ENCODE data around the gene M1AP.
A peak's percentile ranks its signal among the peaks of the same experiment; 100 is the strongest.
"Not testable (repeated sequence)": the region's sequence is repeated elsewhere in the genome, so short reads cannot be mapped to it uniquely, and the experiment has no call there.

Gene M1AP

DNA sequence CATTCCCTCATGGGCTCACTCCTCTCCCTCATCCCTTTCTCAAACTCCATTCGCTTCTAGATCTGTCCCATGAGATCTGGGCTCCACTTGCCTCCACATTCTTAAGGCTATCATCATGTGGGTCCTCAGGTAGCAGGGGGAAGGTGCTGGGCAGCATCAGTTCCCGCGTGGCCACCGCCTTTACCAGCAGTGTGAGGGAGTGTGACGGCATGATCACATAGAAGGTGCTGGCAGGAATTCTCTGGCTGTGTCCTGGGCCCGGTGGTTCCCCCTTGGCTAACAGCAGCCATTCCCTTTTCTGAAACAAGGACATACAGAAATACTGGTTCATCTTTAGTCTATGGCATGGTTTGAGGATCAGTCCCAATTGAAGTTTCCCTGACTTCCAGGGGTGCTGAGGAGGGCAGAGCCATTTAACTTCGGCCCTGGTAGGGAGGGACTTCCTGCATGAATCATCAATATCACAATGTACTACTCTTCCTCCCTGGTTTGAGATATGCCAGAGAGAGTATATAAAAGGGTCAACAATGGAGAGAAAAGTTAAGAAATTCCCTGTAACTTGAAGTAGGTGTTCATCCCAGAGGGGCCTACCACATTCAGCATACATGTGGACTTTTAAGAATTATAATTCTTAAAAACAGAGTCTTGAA is 85.9 kb downstream of the M1AP start:
- no peak for DNase-seq

DNA sequence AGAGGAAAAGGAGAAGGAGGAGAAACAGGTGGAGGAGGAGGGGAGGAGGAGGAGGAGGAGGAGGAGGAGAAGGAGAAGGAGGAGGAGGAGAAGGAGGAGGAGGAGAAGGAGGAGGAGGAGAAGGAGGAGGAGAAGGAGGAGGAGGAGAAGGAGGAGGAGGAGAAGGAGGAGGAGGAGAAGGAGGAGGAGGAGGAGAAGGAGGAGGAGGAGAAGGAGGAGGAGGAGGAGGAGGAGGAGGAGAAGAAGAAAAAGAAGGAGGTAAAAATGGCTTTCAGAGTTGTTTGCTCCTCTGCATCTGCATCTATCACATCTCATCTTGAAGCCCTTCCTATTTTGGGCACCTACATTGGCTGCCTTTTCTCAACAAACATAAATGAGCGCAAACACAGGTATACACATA is 87.1 kb downstream of the M1AP start:
- not testable (repeated sequence) for DNase-seq

DNA sequence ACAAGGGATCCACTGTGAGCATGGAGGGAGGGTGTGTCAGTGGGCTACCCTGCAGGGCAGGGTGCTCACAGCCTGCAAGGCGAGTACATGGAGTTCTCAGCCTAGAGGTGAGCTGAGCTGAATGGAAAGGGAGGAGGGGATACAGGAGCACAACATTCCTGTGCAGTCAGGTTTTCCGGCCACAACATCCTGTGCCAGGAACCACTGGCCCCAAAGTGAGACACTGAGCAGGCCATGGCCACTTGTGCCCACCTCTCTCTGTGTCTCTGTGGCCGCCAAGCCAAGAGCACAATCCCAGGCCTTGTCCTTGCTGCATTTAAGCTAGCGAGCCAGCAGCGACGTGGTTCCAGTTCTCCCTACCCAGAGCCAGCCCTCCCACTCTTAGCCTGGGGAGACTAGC is 87.5 kb downstream of the M1AP start:
- no peak for DNase-seq

DNA sequence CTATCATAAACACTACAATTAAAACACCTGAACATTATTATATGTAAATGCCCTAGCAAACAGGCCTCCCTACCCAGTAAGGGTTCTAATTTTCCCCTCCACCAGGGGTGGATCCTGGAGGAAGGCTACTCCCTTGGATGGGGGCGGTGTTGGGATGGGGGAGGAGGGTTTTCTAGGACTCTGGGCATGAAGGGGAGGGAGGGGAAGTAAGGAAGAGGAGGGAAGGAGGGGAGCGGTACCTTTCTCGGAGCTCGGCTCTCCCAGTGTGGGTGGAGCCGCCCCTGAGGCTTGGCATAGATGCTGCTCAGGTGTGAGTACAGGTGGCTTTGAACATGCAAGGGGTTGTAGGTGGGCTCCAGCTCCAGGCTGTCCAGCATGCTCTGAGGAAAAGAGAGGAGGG is 88.2 kb downstream of the M1AP start:
- DNase-seq: no peak

DNA sequence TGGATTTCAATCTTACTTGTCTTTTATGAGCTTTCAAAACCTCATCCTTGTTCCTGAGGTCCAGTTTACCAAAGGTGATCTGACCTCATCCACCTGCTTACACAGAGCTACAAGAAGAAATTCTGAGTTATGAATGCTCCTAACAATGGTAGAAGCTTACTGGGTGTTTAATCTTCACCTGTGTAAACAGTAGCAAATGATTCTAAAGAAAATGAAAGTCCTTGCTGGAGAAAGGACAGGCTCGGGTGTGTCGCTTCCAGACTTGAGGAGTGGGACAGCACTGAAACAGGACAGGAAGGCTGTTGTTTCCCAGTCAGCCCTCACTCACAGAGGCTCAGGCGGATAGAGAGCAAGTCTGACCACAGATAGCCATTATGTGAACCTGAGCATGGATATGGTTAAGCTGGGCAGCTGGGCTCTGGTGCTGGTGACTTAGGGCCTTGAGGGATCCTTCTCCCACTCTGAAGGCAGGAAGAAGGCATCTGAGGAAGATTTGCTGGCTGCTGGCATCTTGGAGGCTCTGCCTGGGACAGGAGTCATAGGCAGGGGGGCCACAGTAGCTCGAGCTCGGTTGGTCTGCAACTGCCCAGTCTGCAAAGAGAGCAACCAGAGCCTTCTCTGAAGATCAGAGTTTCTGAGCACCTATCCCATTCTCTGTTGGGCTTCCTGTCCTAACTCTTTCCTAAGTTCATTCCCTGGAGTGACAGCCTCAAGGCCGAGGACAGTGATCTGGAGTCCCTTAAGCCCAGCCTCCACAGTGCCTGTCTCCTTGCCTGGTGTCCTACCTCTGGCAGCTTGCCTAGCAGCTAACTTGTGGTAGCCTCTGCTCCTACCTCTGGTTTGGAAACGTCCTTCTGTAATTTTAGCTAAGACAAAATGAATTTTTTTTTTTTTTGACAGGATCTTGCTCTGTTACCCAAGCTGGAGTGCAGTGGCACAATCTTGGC is 89.6 kb downstream of the M1AP start:
- DNase-seq: no peak

DNA sequence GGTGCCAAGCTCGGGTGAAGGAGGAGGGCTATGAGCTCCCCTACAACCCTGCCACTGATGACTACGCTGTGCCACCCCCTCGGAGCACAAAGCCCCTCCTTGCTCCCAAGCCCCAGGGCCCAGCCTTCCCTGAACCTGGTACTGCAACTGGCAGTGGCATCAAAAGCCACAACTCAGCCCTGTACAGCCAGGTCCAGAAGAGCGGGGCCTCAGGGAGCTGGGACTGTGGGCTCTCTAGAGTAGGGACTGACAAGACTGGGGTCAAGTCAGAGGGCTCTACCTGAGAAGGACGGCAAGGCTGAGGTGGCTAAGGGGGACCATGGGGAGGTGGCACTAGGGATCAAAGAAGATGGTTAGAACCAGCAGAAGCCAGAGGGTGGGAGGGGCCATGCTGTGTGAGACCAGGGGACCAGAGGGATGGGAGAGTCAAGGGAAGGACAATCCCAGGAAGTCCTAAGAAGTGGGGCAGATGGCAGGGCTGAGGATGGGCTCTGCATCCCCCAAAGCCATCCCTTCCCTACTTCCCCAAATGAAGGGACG is 91.2 kb downstream of the M1AP start:
- no peak for DNase-seq

DNA sequence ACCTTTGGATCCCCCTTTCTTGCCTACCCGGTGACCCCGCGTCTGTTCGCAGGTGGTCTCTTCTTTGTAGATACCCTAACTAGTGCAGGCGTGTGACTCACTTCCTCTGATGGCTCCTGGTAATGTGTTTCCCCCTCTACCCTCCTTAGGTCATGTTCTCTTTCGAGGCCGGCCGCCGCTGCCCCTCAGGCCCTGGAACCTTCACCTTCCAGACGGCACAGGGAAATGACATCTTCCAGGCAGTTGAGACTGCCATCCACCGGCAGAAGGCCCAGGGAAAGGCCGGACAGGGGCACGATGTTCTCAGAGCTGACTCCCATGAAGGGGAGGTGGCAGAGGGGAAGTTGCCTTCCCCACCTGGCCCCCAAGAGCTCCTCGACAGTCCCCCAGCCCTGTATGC is 92.0 kb downstream of the M1AP start:
- no peak for DNase-seq

DNA sequence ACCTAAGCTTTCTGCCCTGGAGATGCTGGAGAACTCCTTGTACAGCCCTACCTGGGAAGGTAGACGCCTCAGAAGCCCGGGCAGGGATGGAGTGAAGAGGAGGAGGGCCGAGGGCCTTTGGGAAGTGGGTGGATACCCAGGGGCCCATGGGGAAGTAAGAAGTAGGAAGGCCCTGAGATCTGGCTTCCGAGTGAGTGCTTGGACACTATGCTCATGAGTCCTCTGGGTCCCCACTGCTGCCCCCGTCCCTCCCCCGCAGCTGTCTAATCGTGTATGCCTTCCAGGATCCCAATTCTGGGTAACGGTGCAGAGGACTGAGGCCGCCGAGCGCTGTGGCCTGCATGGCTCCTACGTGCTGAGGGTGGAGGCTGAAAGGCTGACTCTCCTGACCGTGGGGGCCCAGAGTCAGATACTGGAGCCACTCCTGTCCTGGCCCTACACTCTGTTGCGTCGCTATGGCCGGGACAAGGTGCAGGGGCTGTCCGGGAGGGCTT is 92.5 kb downstream of the M1AP start:
- no peak for DNase-seq

DNA sequence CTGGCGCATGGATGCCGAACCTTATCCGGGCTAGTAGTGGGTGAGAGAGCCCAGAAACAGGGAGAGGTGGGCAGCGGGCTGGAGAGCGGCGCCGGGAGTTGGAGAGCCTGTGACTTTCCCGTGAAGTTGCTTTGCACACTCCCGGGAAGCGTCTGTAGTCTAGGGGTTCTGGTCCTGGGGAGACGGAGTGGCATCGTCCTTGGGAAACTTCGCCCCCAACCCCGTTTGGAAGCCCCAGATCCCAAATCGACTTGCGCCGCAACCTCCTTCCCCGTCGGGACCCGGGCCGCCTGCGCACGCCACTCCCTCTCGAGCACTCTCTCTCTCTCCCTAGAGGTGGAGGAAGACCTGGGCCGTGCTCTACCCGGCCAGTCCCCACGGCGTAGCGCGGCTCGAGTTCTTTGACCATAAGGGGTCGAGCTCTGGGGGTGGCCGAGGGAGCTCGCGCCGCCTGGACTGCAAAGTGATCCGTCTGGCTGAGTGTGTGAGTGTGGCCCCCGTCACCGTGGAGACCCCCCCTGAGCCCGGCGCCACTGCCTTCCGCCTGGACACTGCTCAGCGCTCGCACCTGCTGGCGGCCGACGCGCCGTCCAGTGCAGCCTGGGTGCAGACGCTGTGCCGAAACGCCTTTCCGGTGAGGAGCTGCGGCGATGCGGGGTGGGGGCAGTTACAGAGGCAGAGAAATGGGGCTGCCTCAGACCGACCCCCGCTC is 93.2 kb downstream of the M1AP start:
- DNase-seq: no peak

DNA sequence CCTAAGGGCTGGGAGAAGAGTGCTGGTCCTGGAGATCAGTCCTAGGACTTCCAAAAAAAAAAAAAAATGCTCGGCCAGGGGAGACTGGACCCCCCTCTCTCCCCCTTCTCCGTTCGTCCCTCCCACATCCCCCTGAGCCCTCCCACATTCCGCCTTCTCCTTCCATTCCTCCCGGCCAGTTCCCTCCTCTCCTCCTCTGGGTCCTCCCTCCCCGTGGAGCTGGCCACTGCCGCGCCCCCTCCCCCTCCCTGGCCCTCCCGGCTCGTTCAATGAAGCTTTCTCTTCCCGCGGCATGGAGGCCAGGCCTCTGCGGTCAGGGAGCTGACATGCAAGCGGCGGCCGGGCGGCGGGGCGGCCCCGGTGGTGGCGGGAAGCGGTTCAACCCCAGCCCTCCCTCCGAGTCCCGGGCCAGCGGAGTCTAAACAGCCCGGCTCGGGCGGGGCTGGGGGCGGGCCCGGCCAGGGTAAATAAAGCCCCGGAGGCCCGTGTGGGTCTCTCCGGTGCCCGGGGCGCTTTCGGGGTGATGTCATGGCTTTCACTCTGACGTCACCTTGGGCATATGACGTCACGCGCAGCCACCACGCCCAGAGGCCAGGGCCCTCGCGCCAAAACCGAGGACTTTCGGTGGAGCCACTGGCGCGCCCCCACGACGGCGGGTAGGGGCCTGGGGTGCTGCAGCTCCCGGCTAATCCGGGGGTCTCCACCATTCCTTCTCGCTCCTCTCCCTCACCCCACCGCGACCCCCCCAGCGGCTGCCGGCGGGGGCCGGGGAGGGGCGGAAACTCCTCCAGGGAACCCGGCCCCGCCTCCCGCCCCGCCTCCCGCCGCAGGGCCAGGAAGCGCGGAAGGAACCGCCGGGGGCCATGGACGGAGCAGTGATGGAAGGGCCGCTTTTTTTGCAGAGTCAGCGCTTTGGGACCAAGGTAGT is 94.0 kb downstream of the M1AP start, which contains the start of the genes DOK1 and LOXL3:
Gene DOK1, plus strand, starts transcription at position 829 of the 928 bp plus-strand sequence. Its CDS starts 35 bp downstream, at position 864.
Gene LOXL3, minus strand, starts transcription at position 51 of the 928 bp plus-strand sequence. CDS start 1,308 bp downstream, outside the sequence.
- peak; percentile 62 for DNase-seq

DNA sequence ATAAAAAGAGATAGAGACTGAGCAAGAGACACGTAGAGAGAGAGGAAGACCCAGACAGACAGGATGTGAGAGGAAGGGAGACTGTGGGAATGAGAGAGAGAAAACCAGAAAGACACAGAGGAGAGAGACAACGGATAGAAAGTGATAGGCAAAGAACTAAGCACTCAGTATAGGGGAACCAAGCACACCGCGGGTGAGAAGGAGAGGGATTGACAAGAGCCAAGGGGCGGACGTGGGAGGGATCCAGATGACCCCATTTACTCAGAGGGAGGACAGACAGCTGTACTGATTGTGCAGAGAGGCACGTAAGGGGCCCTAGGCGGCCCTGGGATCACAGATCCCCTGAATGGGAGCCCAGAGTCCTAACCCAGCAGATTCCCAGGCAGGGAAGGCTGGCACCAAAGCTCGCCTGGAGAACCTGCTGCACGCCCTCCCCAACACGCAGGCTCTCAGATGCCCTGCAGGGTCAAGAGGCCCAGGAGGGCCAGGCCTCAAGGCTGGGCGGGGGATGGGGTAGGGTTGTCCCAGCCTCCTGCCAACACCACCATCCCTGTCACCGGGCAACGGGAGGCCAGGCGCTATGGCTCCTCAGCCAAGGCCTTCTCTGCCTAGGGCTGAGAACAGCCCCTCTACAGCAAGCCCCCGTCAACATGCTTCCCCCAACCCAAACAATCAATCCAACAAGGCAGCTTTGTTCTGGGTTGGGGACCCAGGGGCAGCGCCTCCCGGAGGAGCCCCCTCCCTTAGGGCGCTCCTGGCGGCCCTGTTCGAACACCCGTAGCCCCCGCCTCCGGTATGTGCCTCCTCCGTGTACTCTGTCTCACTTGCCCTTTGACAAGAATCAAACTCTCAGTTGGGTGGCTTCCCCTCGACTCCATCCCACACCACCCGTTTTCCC is 95.0 kb downstream of the M1AP start:
- DNase-seq: no peak

DNA sequence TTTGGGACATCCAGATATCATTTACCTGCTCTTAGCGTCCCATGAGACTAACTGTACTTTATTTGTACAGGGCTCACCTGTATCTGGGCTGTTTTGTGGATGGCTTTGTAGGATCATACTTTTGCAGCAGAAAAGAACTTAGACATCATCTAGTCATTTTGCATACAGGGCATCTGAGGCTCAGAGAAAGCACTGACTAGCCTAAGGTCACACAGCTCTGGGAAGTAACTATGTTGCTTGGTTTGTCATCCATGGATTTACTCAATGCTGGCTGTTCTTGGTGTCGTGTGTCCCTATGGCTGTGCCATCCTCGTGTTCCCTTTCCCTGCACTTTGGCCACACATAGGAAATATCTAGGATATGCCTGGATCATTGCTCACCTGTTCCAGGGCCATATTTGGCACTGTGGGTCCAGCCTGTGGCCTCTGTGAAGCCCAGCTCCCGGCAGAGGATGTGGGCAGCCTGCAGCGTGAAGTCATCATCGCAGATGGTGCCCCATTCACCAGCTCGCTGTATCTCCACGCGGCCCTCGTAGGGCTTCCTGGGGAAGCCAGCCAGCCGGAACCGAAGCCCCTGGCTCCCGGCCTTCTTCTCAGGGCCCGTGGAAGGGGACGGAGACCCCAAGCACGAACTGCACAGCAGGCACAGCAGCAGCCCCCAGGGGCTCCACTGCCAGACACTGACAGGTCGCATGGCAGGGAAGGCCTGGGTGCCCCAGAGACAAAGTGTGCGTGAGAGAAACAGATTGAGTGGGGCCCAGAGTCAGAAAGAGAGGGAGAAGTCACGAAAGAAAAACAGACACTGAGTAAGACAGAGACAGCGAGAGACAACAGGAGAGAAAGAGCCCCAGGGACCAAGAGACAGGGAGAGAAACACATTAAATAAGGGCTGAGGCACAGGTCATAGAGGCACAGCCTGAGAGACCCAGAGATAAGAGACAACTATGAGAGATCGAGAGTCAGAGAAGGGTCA is 95.9 kb downstream of the M1AP start:
- DNase-seq: no peak

DNA sequence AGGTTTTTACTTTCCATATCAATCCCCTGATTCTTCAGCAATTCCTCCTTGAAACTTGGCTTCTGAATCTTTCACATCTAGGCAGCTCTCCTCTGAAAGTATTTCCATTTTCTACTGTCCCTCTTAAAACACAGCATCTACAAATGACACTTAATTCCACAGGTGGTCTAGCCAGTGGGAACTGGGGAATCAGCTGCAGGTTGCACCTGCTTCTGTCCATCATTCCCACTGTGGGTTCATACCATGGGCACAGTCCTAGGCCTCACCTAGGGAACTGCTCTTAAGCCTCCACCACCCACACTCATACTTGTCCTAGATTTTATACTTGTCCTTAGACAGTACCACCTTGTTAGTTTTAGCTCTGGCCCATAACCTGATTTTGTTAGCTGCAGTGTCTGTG is 96.6 kb downstream of the M1AP start:
- DNase-seq: no peak

DNA sequence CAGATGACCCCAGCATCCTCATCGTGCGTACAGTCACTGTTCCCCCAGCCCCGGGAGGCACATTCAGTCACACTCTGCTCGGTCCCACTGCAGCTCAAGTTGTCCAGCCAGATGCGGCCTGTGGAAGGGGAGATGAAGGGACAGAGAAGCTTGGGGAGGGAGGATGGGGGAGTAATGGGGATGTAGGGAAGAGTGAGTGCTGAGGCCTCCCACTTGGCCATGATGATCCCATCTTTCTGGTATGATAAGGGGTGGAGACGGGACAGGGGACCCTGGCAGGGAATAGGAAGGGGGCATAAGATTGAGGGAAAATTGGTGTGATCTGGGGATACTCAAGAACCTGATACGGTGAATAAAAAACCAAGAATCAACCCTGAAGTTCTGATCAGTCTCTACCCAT is 97.9 kb downstream of the M1AP start:
- DNase-seq: no peak

DNA sequence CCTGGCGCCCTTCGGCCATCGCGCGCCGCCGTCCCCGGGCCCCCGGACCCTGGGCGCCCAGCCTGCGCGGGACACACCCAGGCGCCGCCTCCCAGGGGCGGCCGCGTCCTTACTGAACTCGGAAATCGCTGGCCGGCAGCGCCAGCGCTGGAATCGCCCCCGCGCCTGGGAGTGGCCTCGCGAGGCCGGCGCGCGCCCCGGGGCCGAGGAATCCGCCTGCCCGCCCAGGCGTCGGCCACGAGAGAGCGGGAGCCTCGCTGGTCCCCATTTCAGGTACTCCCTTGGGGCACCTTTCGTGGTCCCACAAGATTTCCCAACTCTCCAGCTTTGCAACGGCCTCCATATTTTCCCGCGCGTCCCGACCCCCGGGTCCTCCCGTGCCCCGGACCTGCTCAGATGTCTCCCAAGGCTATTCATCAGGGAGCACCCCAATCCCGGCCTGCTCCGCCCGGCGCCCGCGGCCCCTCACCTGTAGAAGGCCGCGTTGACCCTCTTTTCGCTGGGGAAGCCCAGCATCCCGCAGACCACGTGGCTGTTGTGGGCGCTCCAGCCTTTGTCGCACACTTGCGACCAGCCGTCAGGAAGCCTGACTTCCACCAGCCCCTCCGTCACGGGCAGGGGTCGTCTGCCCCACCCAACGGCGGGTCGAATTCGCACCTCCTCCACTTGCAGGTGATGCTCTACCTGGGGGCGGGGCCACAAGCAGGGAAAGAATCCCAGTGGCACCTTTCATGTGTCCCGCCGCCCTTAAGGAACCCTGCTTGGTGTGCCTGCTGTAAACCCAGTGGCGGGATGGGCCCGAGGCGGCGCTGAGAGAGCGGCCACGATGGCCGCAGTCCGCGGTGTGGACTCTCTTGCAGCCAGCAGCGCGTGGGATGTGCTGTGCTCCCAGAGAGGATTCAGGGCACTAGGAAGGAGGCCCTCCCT is 99.0 kb downstream of the M1AP start:
- peak; percentile 53 for DNase-seq

DNA sequence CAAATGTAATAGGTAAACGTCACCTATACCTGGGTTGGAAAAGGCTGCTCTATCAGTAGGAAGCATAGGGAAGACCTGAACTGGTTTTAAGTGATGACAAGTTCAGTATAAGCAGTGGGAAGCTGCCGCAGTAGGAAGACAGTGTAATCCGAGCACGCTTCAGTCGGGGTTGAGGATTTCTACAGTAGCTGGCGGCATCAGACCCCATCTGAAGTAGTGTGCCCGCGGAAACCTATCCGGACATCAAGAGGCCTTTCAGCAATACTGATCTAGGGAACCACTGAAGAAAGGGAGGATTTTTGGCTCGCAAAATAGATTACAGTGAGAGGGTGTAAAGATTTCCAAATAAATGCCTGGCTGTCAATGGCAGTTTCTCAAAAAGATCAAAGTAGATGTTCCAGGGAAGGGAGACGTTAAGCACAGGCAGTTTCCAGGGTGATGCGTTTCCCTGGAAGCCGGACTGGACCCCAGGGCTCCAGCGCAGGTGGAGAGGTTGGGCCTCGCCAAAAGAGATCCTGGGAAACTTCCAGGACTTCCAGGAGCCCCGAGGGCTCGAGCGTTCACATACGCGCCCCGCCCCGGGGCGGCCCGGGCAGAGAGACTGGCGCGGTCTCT is 99.7 kb downstream of the M1AP start:
- peak; percentile 53 for DNase-seq

DNA sequence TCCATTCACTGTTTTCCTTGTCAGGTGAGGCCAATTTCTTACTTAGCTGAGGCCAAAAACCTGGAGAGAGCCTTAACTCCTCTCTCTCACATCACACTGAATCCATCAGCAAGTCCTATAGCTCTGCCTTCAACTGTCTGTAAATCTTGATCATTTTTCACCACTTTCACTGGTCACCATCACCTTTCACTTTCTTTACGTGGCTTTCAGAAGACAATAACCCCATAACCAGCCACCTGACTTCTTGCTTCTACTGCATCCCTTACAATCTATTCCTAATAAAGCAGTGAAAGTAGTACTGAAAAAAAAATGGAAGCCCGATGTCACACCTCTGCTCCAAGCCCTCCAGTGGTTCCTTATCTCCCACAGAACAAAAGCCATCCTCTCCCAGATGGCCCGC is 102.1 kb downstream of the M1AP start:
- no peak for DNase-seq

DNA sequence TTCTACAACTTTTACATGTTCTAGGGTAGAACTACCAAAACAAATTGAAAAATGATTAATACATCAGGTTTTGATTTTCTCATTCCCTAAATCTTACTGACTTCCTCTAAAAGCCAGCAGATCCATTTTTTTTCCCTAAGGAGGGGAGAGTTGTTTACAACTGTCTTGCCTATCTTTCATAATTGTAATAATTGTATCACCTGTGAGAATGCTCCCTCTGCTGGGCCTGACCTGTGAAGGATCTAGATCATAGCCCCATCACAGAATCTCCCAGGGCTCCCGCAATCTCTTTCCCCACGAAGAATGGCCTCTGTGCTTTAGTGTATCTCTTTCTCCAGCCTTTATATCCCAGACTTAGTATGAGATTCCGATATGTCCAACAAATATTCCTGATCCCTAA is 103.5 kb downstream of the M1AP start:
- DNase-seq: peak; percentile 8
